IPS-20b (cell line): Measurements from ENCODE around the gene PLA2G4B.

ENCODE experiments used
- H3K27ac ChIP-seq: one replicate; pipeline ENCODE4 v1.5.1; 2013; ENCODE audit warnings: low read length
- H3K27me3 ChIP-seq: 2 replicates; pipeline ENCODE4 v1.6.1; 2013; ENCODE audit warnings: mild to moderate bottlenecking, low read length, inconsistent platforms; ENCODE audit not compliant: insufficient read depth
- H3K36me3 ChIP-seq: 2 replicates; pipeline ENCODE4 v1.6.1; 2013; ENCODE audit warnings: low read depth, mild to moderate bottlenecking, inconsistent platforms, low read length, moderate library complexity; ENCODE audit not compliant: insufficient read depth
- H3K4me1 ChIP-seq: 2 replicates; pipeline ENCODE4 v1.6.1; 2013; ENCODE audit warnings: mild to moderate bottlenecking, control low read depth, inconsistent platforms, low read length, moderate library complexity; ENCODE audit not compliant: insufficient read depth
- H3K4me3 ChIP-seq: 2 replicates; pipeline ENCODE4 v1.5.1; 2013; ENCODE audit warnings: mild to moderate bottlenecking, low read length, inconsistent platforms
- H3K9ac ChIP-seq: 2 replicates; pipeline ENCODE4 v1.6.1; 2013; ENCODE audit warnings: low read depth, mild to moderate bottlenecking, inconsistent platforms, low read length, moderate library complexity
- H3K9me3 ChIP-seq: 2 replicates; pipeline ENCODE4 v1.6.1; 2013; ENCODE audit warnings: mild to moderate bottlenecking, low read depth, low read length, inconsistent platforms; ENCODE audit not compliant: insufficient read depth

The PLA2G4B gene, protein sequence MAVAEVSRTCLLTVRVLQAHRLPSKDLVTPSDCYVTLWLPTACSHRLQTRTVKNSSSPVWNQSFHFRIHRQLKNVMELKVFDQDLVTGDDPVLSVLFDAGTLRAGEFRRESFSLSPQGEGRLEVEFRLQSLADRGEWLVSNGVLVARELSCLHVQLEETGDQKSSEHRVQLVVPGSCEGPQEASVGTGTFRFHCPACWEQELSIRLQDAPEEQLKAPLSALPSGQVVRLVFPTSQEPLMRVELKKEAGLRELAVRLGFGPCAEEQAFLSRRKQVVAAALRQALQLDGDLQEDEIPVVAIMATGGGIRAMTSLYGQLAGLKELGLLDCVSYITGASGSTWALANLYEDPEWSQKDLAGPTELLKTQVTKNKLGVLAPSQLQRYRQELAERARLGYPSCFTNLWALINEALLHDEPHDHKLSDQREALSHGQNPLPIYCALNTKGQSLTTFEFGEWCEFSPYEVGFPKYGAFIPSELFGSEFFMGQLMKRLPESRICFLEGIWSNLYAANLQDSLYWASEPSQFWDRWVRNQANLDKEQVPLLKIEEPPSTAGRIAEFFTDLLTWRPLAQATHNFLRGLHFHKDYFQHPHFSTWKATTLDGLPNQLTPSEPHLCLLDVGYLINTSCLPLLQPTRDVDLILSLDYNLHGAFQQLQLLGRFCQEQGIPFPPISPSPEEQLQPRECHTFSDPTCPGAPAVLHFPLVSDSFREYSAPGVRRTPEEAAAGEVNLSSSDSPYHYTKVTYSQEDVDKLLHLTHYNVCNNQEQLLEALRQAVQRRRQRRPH

DNA sequence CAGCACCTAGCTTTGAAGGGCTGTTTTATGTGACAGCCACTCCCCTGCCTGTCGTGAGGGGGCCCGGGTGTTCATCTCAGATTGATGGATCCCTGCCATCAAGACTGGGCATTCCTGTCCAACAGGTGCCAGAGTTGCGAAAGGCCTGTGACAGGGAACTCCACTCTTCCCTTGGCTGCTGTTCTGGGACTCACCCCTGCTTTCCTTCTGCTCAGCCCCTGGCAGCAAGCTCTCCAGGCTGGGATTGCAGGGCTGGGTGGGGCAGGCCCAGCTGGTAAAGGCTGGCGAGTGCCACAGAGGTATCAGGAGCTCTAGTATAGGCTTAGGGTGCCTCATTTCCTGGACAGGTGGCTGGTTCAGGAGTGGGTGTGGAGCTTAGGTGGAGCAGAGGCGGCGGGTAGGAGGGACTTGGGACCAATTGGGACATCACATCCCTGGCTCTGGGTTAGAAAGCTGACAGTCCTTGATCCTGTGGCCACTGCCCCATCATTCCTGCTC is at the start of gene PLA2G4B:
PLA2G4B (plus strand) TSS at position 448 of the 498 bp plus-strand sequence. CDS start 67 bp downstream, outside the sequence.
- no peak within 1 kb of the TSS for H3K27ac ChIP-seq
- H3K9me3 ChIP-seq: no peaks in the 10 kb centered on the region
- no peak within 1 kb of the TSS for H3K9ac ChIP-seq
- no peaks in the 10 kb centered on the region for H3K4me1 ChIP-seq
- no peaks in the 10 kb centered on the region for H3K36me3 ChIP-seq
- H3K4me3 ChIP-seq: no peak within 1 kb of the TSS
- no peaks in the 10 kb centered on the region for H3K27me3 ChIP-seq

DNA sequence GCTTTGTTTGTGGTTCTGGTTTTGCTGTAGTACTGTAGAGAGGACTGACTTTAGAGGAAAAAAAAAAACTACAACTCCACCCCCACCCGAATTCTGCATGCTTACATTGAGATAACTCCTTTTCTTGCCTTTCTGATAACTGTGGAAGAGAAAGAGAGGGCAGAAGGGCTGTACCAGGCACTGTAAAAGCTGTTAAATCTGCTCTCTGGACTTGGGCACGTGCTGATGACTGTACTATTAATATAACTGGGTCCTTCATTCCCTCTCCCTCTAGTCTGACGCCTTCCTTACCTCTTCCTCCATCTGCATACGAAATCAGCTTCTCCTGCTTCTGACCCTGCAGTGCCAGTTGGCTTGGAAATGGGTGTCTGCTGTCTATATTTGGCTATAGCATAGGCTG is 49.4 kb upstream of the PLA2G4B start:
- peaks cover 30% of the 10 kb centered on the region for H3K4me1 ChIP-seq
- H3K27ac ChIP-seq: no peak overlapping the region
- H3K9me3 ChIP-seq: no peaks in the 10 kb centered on the region
- no peaks in the 10 kb centered on the region for H3K36me3 ChIP-seq
- no peaks in the 10 kb centered on the region for H3K27me3 ChIP-seq
- no peak overlapping the region for H3K4me3 ChIP-seq
- no peak overlapping the region for H3K9ac ChIP-seq

DNA sequence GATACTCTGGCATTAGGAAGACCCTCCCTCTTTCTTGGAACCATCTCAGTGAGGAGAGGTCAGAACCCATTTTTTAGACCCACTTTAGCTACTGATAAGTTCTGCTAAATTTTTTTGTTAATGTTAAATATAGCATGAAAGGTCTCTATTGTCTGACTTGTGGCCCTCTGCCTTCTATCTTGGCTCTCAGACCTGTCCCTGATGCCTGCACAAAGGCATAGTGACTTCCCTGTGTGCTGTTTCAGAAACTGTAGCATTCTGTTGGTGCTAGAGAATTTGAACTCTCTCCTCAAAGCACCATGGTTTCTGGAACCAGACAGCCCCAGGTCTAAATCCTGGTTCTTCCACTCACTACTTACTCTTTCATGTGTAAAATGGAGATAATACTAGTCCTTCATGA is 49.0 kb upstream of the PLA2G4B start:
- peaks cover 30% of the 10 kb centered on the region for H3K4me1 ChIP-seq
- no peak overlapping the region for H3K9ac ChIP-seq
- no peak overlapping the region for H3K4me3 ChIP-seq
- H3K9me3 ChIP-seq: no peaks in the 10 kb centered on the region
- no peaks in the 10 kb centered on the region for H3K36me3 ChIP-seq
- H3K27me3 ChIP-seq: no peaks in the 10 kb centered on the region
- no peak overlapping the region for H3K27ac ChIP-seq

DNA sequence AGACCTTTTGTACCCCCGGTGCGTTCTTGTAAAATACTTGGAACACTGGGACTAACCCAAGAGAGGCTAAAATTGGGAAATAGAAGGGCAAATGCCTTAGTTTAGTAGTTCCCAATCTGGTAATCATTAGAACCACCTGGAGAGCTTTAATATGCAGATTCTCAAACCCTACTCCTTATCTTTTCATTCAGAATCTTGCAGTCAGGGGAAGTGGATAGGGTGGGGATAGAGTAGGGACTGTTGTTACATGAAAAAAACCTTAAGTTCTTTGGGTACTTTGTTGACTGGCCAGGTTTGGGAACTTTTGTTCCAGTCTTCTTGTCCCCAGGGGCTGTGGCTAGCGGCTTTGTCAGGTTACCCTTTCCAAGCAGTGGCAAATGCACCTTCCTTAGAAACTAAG is 48.5 kb upstream of the PLA2G4B start:
- Histone ChIP-seq H3K4me1 (peaks cover 30% of the 10 kb centered on the region), H3K27me3 (no peaks in the 10 kb centered on the region), H3K9ac (peak overlapping the region; percentile 38; the same call in 1 of the 2 replicates), H3K9me3 (no peaks in the 10 kb centered on the region), H3K36me3 (no peaks in the 10 kb centered on the region), H3K4me3 (no peak overlapping the region), H3K27ac (no peak overlapping the region)

DNA sequence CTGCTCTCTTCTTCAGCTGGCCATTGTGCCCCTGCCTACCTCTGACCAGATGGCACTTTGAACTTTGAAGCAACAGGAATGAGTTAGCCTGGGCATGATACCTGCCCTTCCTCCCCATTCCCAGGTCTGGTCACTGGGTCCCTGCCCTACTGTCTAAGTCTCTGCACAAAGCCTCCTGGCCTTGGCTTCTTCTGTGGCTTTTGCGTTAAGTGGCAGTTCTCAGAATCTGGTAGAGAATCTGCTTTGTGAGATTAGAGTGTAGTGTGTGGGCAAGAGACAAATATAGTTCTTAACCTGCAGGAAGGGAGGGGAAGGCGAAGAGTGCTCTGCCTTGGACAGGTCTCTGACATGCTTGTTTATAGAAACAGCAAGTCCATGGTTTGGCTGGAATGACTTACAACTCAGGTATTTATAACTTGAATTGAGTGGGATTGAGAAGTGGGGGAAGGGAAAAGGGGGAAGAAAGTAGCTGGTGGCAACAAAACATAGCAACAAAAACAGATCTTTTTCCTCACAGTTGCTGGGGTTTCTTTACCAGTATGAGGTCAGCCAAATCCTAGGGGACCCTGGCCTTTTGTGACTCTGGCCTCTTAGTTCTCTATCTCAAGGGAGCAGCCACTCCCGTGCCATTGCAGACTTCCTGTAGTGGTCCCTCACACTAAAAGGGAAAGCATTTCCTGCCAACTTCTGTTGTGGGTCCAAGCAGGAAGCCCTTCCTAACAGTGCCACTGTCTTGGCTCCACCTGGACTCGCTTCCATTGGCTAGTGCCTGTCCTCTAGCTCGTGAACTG is 47.7 kb upstream of the PLA2G4B start:
- H3K36me3 ChIP-seq: no peaks in the 10 kb centered on the region
- H3K4me3 ChIP-seq: no peak overlapping the region
- H3K9ac ChIP-seq: peak overlapping the region; percentile 38; the same call in 1 of the 2 replicates
- no peaks in the 10 kb centered on the region for H3K9me3 ChIP-seq
- H3K27me3 ChIP-seq: no peaks in the 10 kb centered on the region
- no peak overlapping the region for H3K27ac ChIP-seq
- peaks cover 30% of the 10 kb centered on the region for H3K4me1 ChIP-seq

DNA sequence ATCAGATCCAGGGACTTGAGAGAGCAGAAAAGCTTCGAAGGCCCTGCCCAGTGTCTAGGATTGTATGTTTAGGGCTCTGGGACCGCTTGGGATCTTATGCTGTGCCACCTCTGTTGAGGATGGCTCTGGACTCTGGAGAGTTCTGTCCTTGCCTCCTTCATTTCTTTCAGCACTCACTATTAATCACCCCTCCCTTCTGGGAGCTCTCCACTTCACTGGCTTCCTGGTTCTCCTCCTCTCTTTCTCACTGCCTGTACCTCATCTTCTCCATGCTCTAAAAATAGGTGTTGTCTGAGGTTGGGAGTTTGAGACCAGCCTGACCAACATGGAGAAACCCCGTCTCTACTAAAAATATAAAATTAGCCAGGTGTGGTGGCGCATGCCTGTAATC is 47.1 kb upstream of the PLA2G4B start:
- H3K9ac ChIP-seq: no peak overlapping the region
- H3K9me3 ChIP-seq: no peaks in the 10 kb centered on the region
- no peaks in the 10 kb centered on the region for H3K36me3 ChIP-seq
- peaks cover 30% of the 10 kb centered on the region for H3K4me1 ChIP-seq
- H3K27me3 ChIP-seq: no peaks in the 10 kb centered on the region
- no peak overlapping the region for H3K27ac ChIP-seq
- no peak overlapping the region for H3K4me3 ChIP-seq

DNA sequence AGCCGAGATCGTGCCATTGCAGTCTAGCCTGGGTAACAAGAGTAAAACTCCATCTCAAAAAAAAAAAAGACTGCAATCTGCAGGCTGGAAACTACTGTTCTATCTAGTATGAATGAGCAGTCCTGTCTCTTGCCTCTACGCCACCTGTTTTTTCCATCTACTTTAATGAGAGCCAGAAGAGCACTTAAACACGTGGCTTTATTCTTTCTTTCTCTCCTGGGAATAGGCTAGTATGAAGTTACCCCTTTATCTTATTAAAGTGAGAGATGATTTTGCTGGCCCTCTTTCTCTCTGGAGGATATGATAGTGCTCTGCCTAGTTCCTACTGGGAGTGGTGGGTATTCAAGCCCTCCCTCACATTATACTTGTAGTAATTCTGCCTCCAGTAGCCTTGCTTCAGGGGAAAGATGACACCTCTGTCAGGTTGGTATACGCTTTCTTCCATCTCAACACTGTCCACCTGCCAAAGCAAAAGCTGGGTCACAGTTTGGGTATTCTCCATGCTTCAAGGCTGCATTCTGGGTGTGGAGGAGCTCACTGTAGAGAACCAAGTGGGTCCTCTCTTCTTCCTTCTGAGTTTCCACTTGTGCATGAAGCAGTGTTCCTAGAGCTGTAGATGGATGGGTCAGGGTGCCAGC is 46.5 kb upstream of the PLA2G4B start:
- Histone ChIP-seq H3K36me3 (no peaks in the 10 kb centered on the region), H3K4me3 (no peak overlapping the region), H3K9me3 (no peaks in the 10 kb centered on the region), H3K27me3 (no peaks in the 10 kb centered on the region), H3K27ac (no peak overlapping the region), H3K9ac (no peak overlapping the region), H3K4me1 (peaks cover 30% of the 10 kb centered on the region)

DNA sequence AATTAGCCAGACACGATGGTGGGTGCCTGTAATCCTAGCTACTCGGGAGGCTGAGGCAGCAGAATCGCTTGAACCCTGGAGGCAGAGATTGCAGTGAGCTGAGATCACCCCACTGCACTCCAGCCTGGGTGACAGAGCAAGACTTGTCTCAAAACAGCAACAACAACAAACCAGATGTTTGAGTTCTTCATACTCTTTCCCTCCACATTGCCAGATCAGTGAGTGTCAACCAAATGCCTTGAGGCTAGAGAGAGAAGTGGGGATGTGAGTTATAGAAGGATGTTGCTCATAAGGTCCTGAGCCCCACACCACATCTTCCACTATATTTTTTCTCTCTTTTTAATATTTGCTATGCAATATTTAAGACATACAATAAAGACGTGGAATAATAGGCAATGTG is 44.6 kb upstream of the PLA2G4B start:
- no peaks in the 10 kb centered on the region for H3K36me3 ChIP-seq
- H3K27ac ChIP-seq: no peak overlapping the region
- H3K27me3 ChIP-seq: no peaks in the 10 kb centered on the region
- no peak overlapping the region for H3K4me3 ChIP-seq
- H3K4me1 ChIP-seq: peaks cover 26% of the 10 kb centered on the region
- no peaks in the 10 kb centered on the region for H3K9me3 ChIP-seq
- H3K9ac ChIP-seq: no peak overlapping the region

DNA sequence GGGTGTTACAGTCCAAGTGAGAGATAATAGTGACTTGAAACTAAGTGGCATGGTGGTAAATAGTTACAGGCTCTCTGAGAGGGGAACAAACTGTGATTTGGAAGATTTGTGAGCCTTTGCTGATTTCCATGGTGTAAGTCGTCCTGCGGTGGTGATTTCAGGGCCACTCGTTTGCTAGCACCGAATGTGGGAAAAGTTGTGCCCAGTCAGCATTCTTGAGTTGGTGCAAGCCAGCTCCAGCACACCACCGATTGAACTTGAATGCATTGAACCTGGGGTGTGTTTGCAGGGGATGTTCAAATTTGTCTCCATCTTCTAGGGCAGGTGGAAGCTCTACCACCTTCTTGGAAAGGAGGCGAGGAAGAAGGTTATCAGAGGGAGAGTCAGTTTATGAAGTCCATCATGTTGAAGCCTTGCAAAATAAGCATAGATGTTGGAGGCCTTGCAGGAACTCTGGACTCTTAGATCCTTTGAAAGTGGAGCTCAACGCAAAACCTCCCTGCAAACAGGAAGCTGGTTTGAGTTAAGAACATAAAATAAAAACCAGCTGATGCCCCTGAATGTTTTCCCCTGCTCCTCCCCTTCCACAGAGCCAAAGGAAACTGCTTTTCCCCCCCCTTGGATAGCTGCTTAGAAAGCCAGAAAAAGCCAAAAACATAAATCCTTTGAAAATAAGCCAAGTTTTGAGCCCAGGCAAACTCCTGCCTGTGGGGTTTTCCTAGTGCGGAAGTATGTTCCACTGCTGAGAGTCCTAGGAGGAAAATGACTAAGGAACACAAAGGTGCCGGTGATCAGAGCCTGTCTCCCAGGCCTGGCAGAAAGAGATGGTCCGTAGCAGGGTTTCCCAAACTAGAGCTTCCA is 42.4 kb upstream of the PLA2G4B start:
- H3K27ac ChIP-seq: no peak overlapping the region
- no peak overlapping the region for H3K4me3 ChIP-seq

DNA sequence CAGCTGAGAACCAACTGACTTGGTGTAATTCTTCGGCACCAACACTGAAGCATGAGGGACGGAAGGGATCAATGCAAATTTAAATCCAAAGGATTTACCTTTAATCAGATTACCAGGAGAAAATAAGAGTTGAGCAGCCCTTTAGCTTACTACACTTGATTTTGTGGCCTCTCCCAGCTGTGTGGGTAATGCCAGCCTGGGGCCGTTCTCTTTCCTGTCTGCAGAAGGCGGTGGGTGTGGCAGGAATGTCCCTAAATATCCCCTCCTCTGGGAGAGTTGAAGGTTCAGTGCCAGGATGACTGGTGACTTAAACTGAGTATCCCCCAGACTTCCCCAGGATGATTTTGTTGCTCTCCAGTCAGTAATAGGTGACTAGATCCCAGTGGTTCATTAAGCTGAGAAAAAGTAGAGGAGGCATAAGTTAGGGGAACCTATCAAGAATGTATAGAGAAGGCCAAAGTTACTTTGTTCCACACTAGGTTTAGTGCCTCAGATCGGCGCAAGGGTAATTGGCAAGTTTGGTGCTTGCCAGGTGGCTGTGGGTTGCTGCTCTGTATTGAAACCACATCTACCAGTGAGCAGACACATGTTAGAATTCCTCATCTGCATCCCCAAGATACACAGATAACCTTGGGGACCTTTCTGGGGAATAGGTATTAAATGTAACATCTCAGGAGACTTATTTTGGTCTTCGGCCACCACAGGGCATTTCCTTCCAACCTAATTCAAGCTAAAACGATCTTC is 41.3 kb upstream of the PLA2G4B start:
- Histone ChIP-seq H3K9me3 (no peaks in the 10 kb centered on the region), H3K4me3 (no peak overlapping the region), H3K9ac (no peak overlapping the region), H3K27me3 (no peaks in the 10 kb centered on the region), H3K27ac (no peak overlapping the region), H3K36me3 (peaks cover 7% of the 10 kb centered on the region; the same call in 1 of the 2 replicates), H3K4me1 (no peaks in the 10 kb centered on the region)

More for the DNA sequence above, 42.4 kb upstream of the PLA2G4B start:
- no peak overlapping the region for H3K9ac ChIP-seq
- no peaks in the 10 kb centered on the region for H3K27me3 ChIP-seq
- peaks cover 5% of the 10 kb centered on the region for H3K4me1 ChIP-seq
- no peaks in the 10 kb centered on the region for H3K9me3 ChIP-seq
- H3K36me3 ChIP-seq: peaks cover 7% of the 10 kb centered on the region; the same call in 1 of the 2 replicates
